ENCODE measurements around the gene UROS.

- no peak for TF ChIP-seq CTCF (IDR thresholded peaks at IDR 0.05)
- TF ChIP-seq EP300 (IDR thresholded peaks at IDR 0.05; ENCODE audit: low read depth) = no peak
- no peak for TF ChIP-seq POLR2A (IDR thresholded peaks at IDR 0.05)
- TF ChIP-seq POLR2AphosphoS5 (IDR thresholded peaks at IDR 0.05) = no peak
Measured at GRCh38 chr10:125773687-125774543, 49.1 kb downstream of the UROS start.

Measured in transverse colon (tissue), 4 donors.